HG02973 (cell line): ENCODE results near the gene MRPS33.
"Not testable (repeated sequence)": the region's sequence is repeated elsewhere in the genome, so short reads cannot be mapped to it uniquely, and the experiment has no call there.

Source experiments
- ATAC-seq: cut with Tn5 transposase; IDR thresholded peaks from one replicate; pipeline ENCODE4 v1.9.1; 2021; ENCODE audit warnings: moderate library complexity; ENCODE audit not compliant: unreplicated experiment

Gene MRPS33

DNA sequence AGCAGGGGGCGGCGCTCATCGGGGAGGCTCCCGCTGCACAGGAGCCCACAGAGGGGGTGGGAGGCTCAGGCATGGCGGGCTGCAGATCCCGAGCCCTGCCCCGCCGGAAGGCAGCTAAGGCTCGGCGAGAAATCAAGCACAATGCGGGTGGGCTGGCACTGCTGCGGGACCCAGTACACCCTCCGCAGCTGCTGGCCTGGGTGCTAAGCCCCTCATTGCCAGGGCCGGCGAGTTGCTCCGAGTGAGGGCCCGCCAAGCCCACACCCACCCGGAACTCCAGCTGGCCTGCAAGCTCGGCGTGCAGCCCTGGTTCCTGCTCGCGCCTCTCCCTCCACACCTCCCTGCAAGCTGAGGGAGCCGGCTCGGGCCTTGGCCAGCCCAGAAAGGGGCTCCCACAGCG lies 57.8 kb downstream of the MRPS33 start:
- not testable (repeated sequence) for ATAC-seq
